Activated CD4-positive, alpha-beta memory T cell treated with anti-CD3 and anti-CD28 coated beads for 36 hours (primary cell): Measurements from ENCODE around the gene MESP1. TPM values are rescaled to one million over a fixed set of nuclear protein-coding genes. Genes with fewer than 3 reads are reported as not detected.

Source experiments
- CTCF ChIA-PET: fragments of 350-600 bp; sonication (Branson Sonifier 250); formaldehyde crosslinking; loops from one replicate; lab custom pipeline; 2021; ENCODE audit warnings: antibody characterized with exemption, inconsistent platforms; lab: Charles Lee
- POLR2A ChIA-PET: fragments of 350-600 bp; sonication (Branson Sonifier 250); formaldehyde crosslinking; loops from one replicate; lab custom pipeline; 2021; ENCODE audit warnings: antibody characterized with exemption; lab: Charles Lee
- DNase-seq: peaks from one replicate; pipeline ENCODE4 v3.0.0-alpha.2; 2020
- H3K27ac Mint-ChIP-seq: one replicate; pipeline ENCODE4 v1.8.0; 2021; ENCODE audit warnings: mixed read lengths
- H3K27me3 Mint-ChIP-seq: one replicate; pipeline ENCODE4 v1.8.0; 2021; ENCODE audit warnings: mixed read lengths
- H3K36me3 Mint-ChIP-seq: one replicate; pipeline ENCODE4 v1.8.0; 2021; ENCODE audit warnings: mixed read lengths
- H3K4me1 Mint-ChIP-seq: one replicate; pipeline ENCODE4 v1.8.0; 2021; ENCODE audit warnings: low read depth, mixed read lengths
- H3K4me3 Mint-ChIP-seq: one replicate; pipeline ENCODE4 v1.8.0; 2021; ENCODE audit warnings: mild to moderate bottlenecking, mixed read lengths
- H3K9me3 Mint-ChIP-seq: one replicate; pipeline ENCODE4 v1.8.0; 2021; ENCODE audit warnings: mixed read lengths
- intact Hi-C: fragments of 100-400 bp; cut with micrococcal nuclease; formaldehyde crosslinking; loops from one replicate; pipeline ENCODE4 v1.15.1; 2023
- total RNA-seq, 2 experiments: library from RNA; stranded (reverse); gene quantifications; one replicate each; pipeline ENCODE4 v1.2.3, GENCODE V29; 2021

The MESP1 gene
- total RNA-seq, 2 experiments from 2014 or later, result 4.6 to 6.7 TPM

DNA sequence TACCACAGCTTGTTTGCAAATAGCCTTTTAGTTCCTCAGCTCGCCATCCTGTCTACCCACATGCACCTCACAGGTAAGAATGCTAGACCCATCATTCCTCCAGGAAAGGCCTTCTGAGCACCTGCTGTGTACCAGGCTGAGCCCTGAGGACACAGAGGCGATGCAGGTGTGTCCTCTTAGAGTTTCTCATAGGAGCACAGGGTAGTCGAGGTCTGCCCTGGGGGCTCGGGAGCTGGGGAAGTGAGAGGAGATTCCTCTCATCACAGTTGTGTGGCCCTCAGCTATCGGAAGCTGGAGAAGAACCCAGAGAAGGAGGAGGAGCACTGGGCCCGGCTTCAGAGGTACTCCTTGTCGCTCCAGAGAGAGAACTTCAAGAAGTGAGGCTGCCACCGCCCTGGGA, 8.0 kb downstream of the MESP1 start:
- no peak for DNase-seq
- intact Hi-C loops, result loop anchor here (5.0 kb wide), 1 partner anchor 344 kb away; no protein-coding TSS in a partner anchor
- ChIA-PET CTCF (interaction anchor here (0.6 to 1.3 kb wide), 4 partner anchors 11 to 383 kb away, joined by 3 to 4 read pairs (median 4); no protein-coding TSS in a partner anchor), POLR2A (interaction anchor here (0.6 kb wide), 1 partner anchor 333 kb away, joined by 4 read pairs; no protein-coding TSS in a partner anchor)
- Mint-ChIP-seq H3K9me3 (no peaks in the 10 kb centered on the region), H3K4me3 (no peak overlapping the region), H3K4me1 (peaks cover 2% of the 10 kb centered on the region), H3K27me3 (no peaks in the 10 kb centered on the region), H3K27ac (no peak overlapping the region), H3K36me3 (no peaks in the 10 kb centered on the region)

DNA sequence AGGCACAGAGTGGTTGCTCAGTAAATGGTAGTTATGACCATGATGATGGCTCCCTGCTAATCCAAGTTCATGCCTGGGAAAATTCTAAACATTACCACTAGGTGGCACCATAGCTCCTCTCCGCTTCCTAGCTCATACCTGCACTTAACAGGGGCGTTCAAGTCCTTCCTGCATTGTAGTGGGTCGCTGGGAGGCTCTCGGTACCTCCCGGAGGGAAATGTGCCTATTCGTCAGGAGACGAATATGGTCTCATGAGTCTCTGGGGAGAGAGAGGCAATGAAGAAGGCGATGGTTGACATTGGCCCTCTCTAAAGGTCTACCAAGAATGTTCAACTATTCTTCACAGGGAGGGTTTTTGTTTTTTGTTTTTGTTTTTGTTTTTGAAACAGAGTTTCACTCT, 10.9 kb downstream of the MESP1 start:
- ChIA-PET CTCF (interaction anchor here (0.6 to 2.2 kb wide), 25 partner anchors 9 to 560 kb away, joined by 3 to 50 read pairs (median 4); partner anchors contain the start of gene MESP1), POLR2A (no interaction called here)
- peaks cover 2% of the 10 kb centered on the region for H3K27me3 Mint-ChIP-seq
- no peaks in the 10 kb centered on the region for H3K36me3 Mint-ChIP-seq
- intact Hi-C loops, result loop anchor here (2.0 to 5.0 kb wide), 2 partner anchors 135 to 347 kb away; no protein-coding TSS in a partner anchor
- H3K9me3 Mint-ChIP-seq, result no peaks in the 10 kb centered on the region
- no peak overlapping the region for H3K27ac Mint-ChIP-seq
- no peak overlapping the region for H3K4me3 Mint-ChIP-seq
- DNase-seq, result peak; percentile 61
- H3K4me1 Mint-ChIP-seq, result peaks cover 2% of the 10 kb centered on the region

DNA sequence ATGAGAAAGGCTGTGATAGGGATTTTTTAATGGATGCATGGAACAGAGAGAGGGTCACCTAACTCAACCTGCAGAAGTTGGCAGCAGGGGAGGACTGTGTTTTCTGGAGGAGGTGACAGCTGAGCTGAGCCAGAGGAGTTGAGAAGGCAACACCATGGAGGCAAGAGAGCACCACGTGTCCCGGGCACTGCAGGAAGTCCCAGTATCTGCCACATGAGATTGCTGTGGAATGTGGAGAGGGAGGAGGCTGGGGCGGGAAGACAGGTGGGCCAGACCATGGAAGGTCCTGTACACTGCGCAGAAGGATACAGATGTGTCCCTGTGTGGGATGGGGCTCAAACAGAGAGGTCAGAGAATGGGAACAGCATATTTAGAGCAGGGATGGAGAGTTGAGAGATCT, 15.3 kb downstream of the MESP1 start:
- no peak for DNase-seq
- ChIA-PET POLR2A (no interaction called here), CTCF (interaction anchor here (0.7 kb wide), 1 partner anchor 465 kb away, joined by 3 read pairs; the partner anchor contains the start of gene SEMA4B)
- Mint-ChIP-seq H3K4me1 (peaks cover 2% of the 10 kb centered on the region), H3K9me3 (no peaks in the 10 kb centered on the region), H3K4me3 (no peak overlapping the region), H3K36me3 (no peaks in the 10 kb centered on the region), H3K27ac (no peak overlapping the region), H3K27me3 (peaks cover 11% of the 10 kb centered on the region)
- intact Hi-C loops, result no loop called here

DNA sequence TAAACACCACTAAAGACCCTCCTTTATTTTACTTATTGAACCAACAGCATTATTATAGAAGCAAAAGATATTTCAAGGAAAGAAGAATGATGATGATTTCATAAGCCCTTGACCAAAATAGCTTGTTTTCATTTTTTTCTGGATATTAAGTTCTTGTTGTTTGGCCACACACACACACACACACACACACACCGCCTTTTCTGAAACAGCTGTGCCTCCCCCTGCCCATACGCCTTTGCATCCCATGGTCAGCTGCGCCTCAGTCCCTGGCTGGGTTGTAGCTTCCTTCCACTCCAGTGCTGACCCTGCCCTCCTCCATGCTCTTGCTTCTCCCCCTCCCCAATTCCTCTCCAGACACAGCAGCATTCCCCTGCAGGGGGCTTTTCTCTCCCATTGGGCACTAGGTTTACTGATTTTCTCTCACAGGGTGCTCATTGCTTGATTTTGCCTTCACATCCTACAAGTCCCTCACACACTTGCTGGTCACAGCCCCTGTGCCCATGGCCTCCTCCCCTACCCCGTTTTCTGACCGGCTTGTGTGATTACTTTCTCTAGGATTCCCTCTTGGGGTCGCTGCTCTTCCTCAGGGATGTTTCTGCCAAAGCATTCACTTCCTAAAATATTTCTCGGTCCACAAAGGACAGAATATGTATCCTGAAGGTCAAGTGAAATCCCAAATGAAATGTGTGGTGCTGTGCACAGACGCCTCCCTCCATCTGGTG, 18.4 kb downstream of the MESP1 start:
- Mint-ChIP-seq H3K9me3 (no peaks in the 10 kb centered on the region), H3K27me3 (peaks cover 11% of the 10 kb centered on the region), H3K27ac (no peak overlapping the region), H3K4me3 (no peak overlapping the region), H3K4me1 (no peaks in the 10 kb centered on the region), H3K36me3 (no peaks in the 10 kb centered on the region)
- CTCF ChIA-PET, result interaction anchor here (0.7 to 1.1 kb wide), 2 partner anchors 142 to 373 kb away, joined by 3 to 6 read pairs; no protein-coding TSS in a partner anchor
- POLR2A ChIA-PET, result interaction anchor here (0.6 kb wide), 1 partner anchor 28 kb away, joined by 7 read pairs; no protein-coding TSS in a partner anchor
- intact Hi-C loops, result no loop called here
- DNase-seq, result no peak

DNA sequence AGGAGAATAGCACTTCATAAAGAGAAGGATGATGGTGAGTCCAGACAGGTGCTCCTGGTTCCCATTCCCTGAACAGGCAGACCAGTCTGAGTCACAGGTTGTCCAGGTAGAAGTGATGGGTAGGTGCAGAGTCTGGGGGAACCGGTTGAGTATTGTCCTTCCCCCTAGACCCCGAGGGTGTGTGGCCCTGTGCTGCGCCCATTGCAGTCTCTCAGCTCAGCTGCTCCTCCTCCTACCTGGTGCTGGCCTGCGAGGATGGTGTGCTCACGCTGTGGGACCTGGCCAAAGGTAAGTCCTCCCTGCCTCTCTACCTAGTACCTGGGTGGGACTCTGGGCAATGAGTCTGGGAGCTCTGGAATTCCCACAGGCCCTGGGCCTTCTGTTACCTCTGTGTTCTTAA, 19.8 kb downstream of the MESP1 start:
- no peak overlapping the region for H3K27ac Mint-ChIP-seq
- intact Hi-C loops, result no loop called here
- POLR2A ChIA-PET, result no interaction called here
- H3K9me3 Mint-ChIP-seq, result no peaks in the 10 kb centered on the region
- DNase-seq, result no peak
- H3K36me3 Mint-ChIP-seq, result no peaks in the 10 kb centered on the region
- no peaks in the 10 kb centered on the region for H3K4me1 Mint-ChIP-seq
- H3K4me3 Mint-ChIP-seq, result no peak overlapping the region
- H3K27me3 Mint-ChIP-seq, result peaks cover 11% of the 10 kb centered on the region
- CTCF ChIA-PET, result interaction anchor here (0.7 to 0.9 kb wide), 2 partner anchors 9 to 12 kb away, joined by 3 read pairs; no protein-coding TSS in a partner anchor

DNA sequence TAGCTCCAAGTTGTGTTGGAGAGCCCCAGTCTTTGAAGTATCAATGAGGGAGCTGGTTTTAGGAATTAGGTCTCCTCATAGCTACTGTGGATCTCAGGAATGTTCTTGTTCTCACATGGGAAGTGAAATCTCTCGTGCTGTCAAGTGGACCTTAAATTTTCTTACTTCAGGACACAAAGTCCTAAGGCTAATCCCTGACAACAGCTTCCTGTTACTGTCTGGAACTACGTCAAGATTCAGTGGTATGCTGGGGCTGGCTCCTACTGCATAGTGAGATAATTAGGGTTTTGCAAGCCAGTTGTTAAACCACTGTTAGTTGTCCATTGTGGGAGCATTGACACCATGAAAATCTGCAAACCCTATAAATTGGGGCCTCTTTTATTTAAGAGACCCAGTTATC, 22.8 kb downstream of the MESP1 start:
- peaks cover 4% of the 10 kb centered on the region for H3K9me3 Mint-ChIP-seq

DNA sequence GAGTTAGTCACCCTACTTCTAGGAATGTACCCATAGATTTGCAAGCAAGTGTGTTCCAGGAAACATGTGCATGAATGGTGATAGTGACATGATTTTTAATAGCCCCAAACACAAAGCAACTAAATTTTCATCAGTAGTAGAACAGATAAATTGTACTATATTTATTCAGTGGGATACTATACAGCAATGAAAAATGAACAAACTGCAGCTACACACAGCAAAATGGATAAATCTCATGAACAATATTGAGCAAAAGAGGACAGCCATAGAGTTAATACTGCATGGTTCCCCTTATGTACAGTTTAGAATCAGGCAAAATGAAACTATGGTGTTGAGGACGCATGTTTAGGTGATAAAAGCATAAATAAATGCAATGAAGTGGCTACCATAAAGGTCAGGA, 26.0 kb downstream of the MESP1 start:
- intact Hi-C loops, result no loop called here
- peaks cover 4% of the 10 kb centered on the region for H3K9me3 Mint-ChIP-seq
- ChIA-PET CTCF (no interaction called here), POLR2A (no interaction called here)
- no peaks in the 10 kb centered on the region for H3K4me1 Mint-ChIP-seq
- no peak overlapping the region for H3K4me3 Mint-ChIP-seq
- no peak for DNase-seq
- H3K27me3 Mint-ChIP-seq, result no peaks in the 10 kb centered on the region
- H3K36me3 Mint-ChIP-seq, result peaks cover 2% of the 10 kb centered on the region
- no peak overlapping the region for H3K27ac Mint-ChIP-seq

More for the DNA sequence above, 22.8 kb downstream of the MESP1 start:
- intact Hi-C loops, result no loop called here
- POLR2A ChIA-PET, result no interaction called here
- no peak for DNase-seq
- no peaks in the 10 kb centered on the region for H3K4me1 Mint-ChIP-seq
- H3K36me3 Mint-ChIP-seq, result peaks cover 2% of the 10 kb centered on the region
- H3K4me3 Mint-ChIP-seq, result no peak overlapping the region
- no peaks in the 10 kb centered on the region for H3K27me3 Mint-ChIP-seq
- CTCF ChIA-PET, result interaction anchor here (1.4 kb wide), 1 partner anchor 13 kb away, joined by 4 read pairs; no protein-coding TSS in a partner anchor
- no peak overlapping the region for H3K27ac Mint-ChIP-seq

DNA sequence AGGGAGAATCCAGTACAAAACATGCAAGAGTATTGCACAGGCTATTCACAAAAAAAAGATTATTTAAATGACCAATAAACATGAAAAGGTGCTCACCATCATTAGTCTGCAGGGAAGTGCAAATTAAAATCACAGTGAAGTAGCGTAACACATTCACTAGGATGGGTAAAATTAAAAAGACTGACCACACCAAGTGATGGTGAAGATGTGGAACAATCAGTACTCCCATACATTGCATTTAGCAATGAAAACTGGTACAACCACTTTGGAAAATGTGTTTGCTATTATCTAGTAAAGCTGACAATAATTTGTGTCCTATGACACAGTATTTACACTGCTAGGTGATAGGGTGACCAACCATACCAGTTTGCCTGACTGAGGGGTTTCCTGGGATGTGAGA, 26.4 kb downstream of the MESP1 start:
- Mint-ChIP-seq H3K27ac (no peak overlapping the region), H3K36me3 (peaks cover 2% of the 10 kb centered on the region), H3K4me1 (no peaks in the 10 kb centered on the region), H3K9me3 (peaks cover 4% of the 10 kb centered on the region), H3K4me3 (no peak overlapping the region), H3K27me3 (no peaks in the 10 kb centered on the region)
- intact Hi-C loops, result no loop called here
- ChIA-PET CTCF (interaction anchor here (0.7 kb wide), 1 partner anchor 98 kb away, joined by 4 read pairs; no protein-coding TSS in a partner anchor), POLR2A (no interaction called here)
- no peak for DNase-seq

DNA sequence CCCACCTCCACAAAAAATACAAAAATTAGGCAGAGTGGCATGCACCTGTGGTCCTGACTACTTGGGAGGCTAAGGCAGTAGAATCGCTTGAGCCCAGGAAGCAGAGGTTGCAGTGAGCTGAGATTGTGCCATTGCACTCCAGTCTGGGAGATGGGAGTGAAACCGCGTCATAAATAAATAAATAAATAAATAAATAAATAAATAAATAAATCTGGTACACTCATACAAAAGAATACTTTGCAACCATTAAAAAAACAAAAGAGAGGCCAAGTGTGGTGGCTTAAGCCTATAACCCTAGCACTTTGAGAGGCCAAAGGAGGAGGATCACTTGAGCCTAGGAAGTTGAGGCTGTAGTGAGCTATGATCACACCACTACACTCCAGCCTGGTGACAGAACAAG, 28.0 kb downstream of the MESP1 start:
- H3K27me3 Mint-ChIP-seq, result no peaks in the 10 kb centered on the region
- no peak overlapping the region for H3K4me3 Mint-ChIP-seq
- ChIA-PET POLR2A (no interaction called here), CTCF (interaction anchor here (1.2 kb wide), 1 partner anchor 38 kb away, joined by 3 read pairs; no protein-coding TSS in a partner anchor)
- H3K9me3 Mint-ChIP-seq, result peaks cover 4% of the 10 kb centered on the region
- no peak for DNase-seq
- intact Hi-C loops, result no loop called here
- H3K36me3 Mint-ChIP-seq, result peaks cover 2% of the 10 kb centered on the region
- H3K4me1 Mint-ChIP-seq, result no peaks in the 10 kb centered on the region
- no peak overlapping the region for H3K27ac Mint-ChIP-seq

DNA sequence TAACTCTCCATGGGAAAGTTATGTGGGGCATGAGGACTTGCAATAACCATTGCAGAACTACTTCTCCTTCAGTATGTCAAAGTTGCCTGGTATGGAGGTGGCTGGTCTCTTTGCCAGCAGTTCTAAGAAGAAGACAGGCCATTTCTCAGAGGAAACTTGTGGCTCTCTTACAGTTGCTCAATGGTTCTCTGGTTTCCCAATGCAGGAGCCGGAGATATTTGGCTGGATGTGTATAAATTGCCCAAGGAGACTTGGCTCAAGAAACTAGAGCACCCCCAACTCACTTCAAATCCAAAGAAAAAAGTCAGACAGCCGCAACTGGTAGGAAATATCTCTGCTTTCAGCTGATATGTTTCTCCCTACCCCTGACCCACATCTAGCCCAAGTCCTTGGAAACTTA, 36.3 kb downstream of the MESP1 start:
- no peak for DNase-seq
- intact Hi-C loops, result no loop called here
- Mint-ChIP-seq H3K4me1 (no peaks in the 10 kb centered on the region), H3K4me3 (no peak overlapping the region), H3K27ac (no peak overlapping the region), H3K36me3 (no peaks in the 10 kb centered on the region), H3K9me3 (no peaks in the 10 kb centered on the region), H3K27me3 (no peaks in the 10 kb centered on the region)
- ChIA-PET POLR2A (no interaction called here), CTCF (interaction anchor here (0.7 kb wide), 1 partner anchor 45 kb away, joined by 3 read pairs; no protein-coding TSS in a partner anchor)

DNA sequence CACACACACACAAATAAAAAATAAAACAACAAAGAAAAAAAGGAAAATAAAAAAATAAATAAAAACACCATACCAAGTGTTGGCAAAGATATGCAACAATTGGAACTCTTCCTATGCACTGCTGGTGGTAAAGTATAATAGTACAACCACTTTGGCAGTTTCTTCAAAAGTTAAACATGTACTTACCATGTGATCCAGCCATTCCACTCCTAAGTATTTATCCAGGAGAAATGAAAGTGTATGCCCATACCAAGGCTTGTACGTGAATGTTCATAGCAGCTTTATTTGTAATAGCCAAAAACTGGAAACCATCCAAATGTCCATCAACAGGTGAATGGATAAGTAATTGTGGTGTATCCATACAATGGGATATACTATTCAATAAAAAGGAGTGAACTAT, 43.5 kb downstream of the MESP1 start:
- Mint-ChIP-seq H3K9me3 (no peaks in the 10 kb centered on the region), H3K36me3 (no peaks in the 10 kb centered on the region), H3K4me3 (no peak overlapping the region), H3K27ac (no peak overlapping the region), H3K27me3 (peaks cover 18% of the 10 kb centered on the region), H3K4me1 (no peaks in the 10 kb centered on the region)
- ChIA-PET POLR2A (no interaction called here), CTCF (no interaction called here)
- no peak for DNase-seq
- intact Hi-C loops, result no loop called here

DNA sequence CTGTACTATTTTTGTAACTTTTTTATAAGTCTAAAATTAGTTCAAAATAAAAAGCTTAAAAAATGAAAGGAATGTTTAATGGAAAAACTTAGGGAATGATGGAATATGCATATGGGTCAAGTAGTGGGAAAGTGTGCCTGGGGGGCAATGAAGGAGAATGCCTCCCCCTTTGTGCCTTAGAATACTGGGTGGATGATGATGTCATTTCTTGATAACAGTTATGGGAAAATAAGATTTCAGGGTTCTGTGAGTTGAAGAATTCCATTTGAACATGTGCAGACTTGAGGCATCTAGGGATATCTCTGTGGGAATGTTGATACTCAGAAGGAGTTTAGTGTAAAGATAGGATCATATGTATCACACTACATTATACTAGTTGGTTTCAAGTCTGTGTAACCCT, 46.6 kb downstream of the MESP1 start:
- H3K36me3 Mint-ChIP-seq, result no peaks in the 10 kb centered on the region
- POLR2A ChIA-PET, result interaction anchor here (0.6 kb wide), 1 partner anchor 28 kb away, joined by 7 read pairs; no protein-coding TSS in a partner anchor
- H3K4me3 Mint-ChIP-seq, result no peak overlapping the region
- CTCF ChIA-PET, result interaction anchor here (0.7 kb wide), 1 partner anchor 8 kb away, joined by 3 read pairs; no protein-coding TSS in a partner anchor
- no peaks in the 10 kb centered on the region for H3K9me3 Mint-ChIP-seq
- no peaks in the 10 kb centered on the region for H3K4me1 Mint-ChIP-seq
- no peak for DNase-seq
- peaks cover 26% of the 10 kb centered on the region for H3K27me3 Mint-ChIP-seq
- H3K27ac Mint-ChIP-seq, result no peak overlapping the region
- intact Hi-C loops, result no loop called here
